ENCODE data around the gene BTBD1.
A peak's percentile ranks its signal among the peaks of the same experiment; 100 is the strongest.

Gene BTBD1

DNA sequence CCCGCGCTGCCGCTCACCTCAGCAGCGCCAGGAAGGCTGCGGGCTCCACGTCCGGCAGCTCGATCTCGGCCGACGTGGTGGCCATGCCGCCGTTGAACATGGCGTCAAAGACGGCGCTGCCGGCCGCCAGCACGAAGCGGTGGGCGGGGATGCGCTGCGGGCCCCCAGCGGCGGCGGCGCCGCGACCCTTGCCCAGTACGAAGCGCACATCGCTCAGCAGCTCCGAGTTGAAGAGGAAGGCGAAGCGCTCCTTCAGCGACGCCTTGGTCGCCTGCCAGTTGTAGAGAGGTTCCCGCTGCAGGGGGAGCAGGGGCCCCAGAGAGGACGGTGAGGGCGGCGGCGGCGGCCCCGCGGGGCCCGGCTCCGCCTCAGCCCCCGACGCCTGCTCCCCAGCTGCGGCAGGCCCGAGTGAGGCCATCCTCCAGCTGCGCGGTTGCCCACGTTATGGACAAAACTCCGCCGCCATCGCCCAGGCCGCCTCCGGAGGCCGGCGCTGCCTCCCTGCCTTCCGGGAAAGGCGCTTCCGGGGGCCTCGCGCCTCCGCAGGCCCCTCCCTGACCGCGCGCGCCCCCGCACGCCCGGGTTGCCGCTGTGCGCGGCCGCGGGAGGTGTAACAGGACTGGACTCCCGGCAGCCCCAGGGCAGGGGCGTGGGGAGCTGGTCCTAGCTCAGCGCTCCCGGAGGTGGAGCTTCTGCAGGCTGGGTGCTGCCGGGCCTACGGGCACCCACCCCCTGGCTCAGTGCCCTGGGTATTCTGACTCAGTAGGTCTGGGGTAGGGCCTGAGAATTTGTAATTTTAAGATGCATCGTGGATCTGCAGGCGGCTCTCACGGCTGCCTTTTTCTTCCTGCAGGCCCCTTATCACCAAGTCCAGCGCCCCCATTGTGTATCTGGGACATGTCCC, at the start of gene BTBD1:
Gene BTBD1 (minus strand): TSS at position 519 of the 904 bp plus-strand sequence. CDS start 101 bp downstream, at position 418.
- peak; percentile 35 for DNase-seq

- DNase-seq = no peak
Observed at GRCh38 chr15:83115831-83116565, 48.9 kb upstream of the BTBD1 start.

DNA sequence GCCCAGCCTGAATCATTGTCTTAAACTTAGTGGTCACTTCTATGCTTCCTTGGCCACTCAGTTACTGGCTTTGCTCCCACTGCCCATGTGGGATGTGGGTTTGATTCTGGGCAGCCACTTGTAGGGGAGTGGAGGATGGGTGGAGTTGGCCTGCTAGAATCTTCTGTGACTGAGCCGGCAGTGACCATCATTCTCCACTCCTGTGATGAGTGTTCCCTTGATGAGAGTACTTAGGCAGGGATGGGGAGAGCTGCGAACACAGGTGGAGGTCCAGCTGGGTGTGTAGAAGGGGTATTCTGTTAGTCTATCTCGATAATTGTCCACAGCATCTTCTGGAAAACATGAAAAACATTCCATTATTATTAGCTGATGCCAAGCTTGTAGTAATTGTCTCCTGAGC, 48.4 kb upstream of the BTBD1 start:
- DNase-seq = no peak

DNA sequence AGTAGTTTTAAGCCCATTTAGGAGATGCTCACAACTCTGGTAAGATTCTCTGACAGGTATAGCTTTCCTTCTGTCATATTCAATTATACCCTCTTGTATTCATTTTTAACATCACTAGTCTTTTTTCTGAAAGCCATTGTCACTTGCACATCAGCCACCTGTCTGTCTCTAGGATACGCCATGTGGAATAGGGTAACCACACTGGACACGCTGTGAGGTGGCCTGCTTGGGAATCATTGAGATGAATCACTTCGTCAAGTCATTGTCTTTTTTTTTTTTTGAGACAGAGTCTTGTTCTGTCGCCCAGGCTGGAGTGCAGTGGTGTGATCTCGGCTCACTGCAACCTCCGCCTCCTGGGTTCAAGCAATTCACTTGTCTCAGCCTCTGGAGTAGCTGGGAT, 47.8 kb upstream of the BTBD1 start:
- DNase-seq = no peak

DNA sequence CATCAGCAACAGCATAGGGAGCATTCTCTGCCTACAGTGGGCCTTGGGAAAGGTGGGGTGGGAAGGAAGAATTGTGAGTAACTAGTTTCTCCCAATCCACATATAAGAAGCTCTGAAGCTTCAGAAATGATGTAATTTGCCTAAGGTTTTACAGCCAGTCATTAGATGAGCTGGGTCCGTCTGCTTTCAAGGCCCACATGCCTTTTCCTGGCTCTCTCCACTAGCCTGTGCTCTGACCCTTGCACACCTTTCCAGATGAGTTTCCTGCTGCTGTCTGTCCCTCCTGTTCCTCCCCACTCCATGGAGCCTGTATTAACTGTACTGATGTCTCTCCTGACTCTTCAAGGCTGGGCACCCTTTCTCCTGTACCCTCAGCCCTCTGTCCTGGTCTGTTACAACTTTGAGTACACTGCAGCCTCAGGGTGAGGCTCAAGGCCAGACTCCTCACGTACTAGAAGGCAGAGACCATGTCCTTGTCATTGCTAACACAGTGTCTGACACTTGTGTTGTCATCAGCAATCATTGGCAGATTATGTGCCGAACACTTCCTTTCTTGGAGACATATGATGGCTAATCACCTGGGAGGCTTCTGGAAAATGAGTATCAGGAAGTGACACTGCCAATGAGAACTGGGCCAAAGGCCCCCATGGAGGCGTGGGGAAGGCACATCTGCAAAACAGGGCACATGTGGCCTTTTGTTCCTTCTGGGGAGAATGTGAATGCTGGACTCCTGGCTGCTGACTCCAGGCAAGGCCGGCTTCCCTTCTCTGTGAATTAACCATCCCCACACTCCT, 47.0 kb upstream of the BTBD1 start:
- DNase-seq = no peak

DNA sequence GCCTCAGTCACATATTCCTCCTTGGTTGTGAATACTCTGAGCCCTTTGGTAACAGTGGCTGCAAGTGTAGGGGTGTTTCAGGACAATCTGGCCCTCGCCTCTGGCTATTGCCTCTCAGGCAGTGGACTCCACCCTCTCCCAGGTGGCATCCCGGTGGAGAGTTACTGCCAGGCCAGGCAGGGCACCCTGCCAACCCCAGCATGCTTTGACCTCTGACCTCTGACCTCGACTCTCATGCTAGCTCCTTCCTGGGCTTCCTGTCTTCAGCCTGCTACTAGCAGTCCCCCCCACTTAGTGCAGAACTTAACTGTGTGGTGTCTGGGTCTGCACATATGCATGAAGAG, 45.9 kb upstream of the BTBD1 start:
- DNase-seq = no peak

DNA sequence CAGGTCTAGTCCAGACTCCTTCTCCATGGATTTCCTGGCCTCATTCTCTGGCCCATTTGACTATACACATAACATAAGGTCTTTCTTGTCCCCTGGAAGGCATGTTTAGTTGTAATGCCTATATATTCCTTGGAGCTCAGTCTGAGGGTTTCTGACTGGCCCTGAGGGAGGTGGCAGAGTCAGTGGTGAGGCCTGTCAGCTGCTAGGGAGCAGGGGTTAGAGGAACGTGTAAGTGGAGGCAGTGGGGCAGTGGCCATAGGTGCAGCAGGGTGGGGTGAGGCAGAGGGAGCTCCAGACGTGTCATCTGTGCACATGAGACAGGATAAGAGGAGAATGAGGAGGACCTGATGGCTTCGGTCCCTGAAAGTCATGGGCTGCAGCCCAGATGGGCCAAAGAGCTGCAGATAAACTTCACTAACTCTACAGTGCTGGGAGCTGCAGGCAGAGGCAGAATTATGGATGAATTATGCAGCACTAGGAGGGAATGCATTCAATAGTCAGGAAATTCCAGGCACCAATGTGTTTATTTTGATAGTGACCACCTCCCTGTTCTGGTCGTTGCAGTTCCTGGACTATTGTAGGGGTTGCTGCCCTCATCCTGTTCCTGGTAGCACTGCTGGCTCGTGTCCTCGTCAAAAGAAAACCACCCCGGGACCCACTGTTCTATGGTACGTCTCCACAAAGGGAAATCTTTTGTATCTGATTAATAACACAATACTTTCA, 45.3 kb upstream of the BTBD1 start:
- DNase-seq = no peak

DNA sequence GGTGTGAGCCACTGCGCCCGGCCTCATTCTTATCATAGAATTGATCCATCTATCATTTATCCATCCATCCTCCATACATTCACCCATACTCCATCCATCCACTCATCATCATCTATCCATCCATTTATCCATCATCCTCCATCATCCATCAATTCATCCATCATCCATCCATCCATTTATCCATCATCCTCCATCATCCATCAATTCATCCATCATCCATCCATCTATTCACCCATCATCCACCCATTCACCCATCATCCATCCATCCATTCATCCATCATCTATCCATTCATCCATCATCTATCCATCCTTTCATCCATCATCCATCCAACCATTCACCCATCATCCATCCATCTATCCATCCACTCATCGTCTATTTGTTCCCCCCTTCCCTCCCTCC, 44.1 kb upstream of the BTBD1 start:
- DNase-seq = no peak

DNA sequence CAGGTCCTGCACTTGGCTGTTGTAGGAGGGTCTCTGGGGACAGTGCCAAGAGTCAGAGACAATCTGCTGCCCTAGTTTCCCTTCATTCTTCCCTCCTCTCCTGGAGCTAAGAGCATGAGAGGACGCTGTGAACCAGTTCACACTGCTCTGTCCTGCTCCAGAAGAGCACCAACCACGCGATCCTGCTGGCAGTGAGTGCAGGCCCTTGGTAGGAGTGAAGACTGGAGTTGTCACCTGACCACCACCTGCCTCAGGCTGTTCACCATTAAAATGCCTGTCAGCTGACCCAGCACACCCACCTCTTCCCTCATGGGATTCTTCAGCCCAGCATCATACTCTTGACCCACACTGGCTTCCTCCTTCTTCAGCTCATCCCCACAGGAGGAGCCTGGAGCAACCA, 43.3 kb upstream of the BTBD1 start:
- peak; percentile 27 for DNase-seq

DNA sequence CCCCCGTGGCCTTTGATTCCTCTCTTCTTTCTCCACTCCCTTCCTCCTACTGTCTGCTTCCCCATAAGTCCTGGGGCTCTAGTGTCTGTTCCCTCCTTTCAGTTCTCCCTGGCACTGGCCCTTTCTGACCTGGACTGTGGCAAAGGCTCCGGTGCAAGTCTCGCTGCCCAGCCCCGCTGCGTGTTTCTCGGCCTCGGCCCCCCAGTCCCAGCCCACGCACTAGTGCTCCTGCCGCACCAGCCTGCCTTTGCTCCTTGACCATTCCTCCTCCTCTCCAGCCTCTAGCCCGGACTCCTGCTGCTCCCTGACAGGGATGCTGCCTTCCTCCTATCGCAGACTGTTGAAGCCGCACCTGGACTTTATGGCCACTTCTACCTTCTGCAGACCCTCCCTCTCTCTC, 42.5 kb upstream of the BTBD1 start:
- no peak for DNase-seq

DNA sequence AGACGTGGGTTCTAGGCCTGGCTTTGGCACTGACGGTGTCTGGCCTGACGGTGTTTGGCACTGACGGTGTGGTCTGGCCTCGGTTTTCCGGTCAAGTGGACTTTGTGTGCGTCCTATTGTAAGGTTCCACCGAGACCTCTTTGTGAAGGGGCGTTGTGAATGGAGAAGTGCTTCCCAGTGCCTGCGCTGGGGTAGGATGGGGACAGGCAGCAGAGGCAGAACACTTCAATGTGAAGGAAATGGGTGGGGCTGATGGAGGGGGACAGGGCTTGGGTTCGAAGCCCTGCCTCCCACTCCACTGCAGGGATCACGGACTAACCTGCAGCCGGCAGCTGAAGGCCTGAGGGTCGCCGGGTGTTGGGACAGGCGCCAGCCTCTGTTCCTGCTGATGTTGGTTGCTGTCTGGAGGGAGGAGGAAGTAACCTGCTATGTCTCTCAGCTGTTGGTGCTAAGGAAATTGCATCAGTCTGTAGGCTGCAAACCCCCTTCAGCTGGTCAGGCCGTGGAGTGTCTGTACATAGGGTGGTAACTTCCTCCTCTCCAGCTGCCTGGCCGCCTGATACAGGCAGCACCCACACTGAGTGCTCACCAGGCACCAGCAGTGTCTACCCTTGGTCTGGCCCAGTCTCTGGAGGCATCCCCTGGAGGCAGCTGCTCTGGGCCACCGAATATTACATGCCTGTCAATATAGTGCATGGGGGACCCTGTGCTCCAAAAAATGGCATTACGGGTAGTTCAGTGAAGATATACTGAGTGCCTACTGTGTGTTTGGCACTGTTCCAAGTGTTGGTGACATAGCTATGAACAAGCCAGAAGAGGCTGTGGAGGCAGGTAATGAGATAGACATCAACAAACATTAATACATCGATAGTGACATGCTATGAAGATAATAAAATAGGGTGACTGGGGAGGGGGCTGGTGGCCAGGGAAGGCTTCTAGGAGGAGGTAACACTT, 41.5 kb upstream of the BTBD1 start:
- DNase-seq = peak; percentile 23

DNA sequence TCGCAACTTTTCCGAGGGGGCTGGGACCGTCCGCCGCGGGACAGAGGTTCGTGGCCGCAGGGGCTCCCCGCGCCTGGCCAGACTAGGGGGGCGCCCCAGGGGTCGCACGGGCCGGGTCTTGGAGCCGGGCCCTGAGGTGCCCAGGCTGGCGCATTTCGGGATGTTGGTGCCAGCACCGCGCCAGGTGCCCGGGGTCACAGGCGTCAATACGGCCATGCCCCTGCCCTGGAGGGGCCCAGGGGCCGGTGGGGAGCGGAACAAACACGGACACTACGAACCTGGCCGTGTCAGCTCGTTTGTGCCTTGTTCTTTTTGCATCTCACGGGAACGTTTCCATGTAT, 40.8 kb upstream of the BTBD1 start:
- DNase-seq = no peak

DNA sequence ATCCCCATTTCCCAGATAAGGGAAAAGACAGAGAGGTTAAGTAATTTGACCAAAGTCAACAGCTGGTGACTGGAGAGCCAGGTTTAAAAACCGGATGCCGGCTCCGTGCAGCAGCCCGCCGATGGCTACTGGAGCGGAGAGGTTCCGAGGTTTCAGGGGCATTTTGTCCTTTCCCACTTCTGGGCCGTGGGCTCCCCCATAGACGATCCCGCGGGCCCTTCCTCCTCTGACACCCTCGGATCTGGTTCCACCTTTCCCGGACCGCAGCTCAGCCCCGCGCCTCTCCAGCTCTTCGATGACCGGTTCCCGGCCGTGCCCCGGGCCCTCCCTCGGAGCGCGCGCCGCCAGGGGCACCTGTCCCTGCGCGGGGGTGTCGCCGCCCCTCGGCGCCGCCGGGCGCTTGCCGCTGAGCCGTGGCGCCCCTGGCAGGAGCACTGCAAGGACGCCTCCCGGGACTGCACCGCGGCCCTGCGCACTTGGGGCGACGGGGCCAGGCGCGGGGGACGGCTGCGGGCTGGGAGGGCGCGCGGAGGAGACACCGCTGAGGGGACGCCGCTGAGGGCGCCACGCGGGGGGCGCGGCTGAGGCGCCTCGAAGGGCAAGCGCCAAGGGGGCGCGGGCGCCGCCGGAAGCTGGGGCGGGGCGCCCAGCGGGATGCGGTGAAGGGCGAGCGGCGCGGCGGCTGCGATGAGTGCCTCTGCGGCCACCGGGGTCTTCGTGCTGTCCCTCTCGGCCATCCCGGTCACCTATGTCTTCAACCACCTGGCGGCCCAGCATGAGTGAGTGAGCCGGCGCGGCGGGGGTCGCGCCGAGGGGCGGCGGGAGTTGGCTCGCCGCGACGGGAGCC, 40.2 kb upstream of the BTBD1 start, which contains the start of gene TM6SF1:
Gene TM6SF1 (plus strand): TSS at position 652 of the 847 bp plus-strand sequence. CDS start 36 bp downstream, at position 688.
- DNase-seq = peak; percentile 8

DNA sequence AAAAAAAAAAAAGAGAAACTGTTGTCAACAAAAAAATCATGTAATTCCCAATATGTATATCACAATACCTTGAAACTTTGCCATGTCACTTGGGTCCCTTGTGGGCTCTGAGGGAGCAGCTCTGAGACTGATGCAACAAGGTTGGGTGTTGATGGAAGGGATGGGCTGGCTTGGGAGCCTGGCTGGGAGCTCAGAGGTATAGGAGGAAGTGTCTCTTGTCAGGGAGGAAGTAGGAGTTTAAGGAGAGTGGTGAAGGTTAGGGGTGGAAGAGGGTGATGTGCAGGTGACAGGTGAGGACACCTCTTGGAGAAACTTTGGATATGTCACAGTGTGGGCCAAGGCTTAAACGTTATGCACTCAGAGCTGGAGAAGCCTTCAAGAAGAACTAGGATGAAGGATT, 38.4 kb upstream of the BTBD1 start:
- no peak for DNase-seq

DNA sequence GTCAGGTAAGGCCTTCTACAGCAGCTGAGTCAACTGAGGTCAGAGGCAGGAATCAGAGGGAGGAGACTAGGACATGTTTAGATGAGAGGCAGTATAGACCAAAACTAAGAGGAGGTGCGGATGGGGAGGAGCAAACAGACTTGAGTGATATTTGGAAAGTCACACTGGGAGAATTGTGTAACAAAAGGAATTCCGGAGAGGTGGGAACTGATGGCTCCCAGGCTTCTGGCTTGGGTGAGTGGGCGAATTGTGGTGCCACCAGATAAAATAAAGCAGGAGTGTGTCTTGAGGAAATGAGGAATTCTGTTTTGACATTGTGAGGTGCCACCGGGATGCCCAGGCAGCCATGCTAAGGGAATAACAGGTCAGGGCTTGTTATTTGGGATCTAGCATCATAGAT, 37.1 kb upstream of the BTBD1 start:
- DNase-seq = no peak

DNA sequence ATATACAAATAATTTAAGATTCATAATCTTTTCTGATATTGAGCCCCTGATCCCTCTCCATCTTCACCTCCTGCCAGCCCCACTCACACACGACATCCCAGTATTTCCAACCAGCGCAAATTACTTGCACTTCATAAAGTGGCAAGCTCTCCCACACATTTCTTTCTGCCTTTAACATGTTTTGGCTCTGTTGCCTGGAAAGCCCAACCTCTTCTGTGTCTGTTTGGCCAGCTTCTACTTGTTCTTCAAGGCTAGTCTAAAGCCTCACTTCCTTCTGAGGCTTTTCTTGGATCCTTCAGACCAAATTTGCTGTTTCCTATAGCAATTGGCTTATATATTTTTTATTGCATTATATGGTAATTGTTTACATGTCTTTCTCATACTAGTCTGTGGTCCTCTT, 35.3 kb upstream of the BTBD1 start:
- DNase-seq = no peak

DNA sequence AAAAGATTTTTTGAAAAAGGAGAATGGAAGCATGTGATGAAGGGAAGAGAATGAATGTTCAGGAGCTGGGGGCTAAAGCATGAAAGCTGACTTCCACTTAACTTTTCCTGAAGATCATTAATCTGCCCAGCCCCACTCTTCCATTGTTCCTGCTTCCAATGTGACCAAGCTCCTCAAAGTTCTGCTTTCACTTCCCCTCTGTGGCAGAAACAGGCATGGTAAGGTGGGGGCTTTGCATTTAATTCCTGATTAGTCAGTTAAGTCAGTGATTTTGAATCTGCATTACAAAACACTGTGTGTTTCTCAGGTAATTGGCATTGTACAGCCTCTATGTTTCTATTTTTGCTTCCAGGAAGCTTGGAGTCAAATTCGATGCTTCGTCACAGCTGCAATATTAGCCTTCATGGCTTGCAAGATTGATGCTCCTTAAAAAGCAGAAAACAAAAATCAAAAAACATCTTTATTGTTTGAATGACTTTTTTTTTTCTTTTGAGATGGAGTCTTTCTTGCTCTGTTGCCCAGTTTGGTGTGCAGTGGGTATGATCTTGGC, 33.1 kb upstream of the BTBD1 start:
- no peak for DNase-seq

DNA sequence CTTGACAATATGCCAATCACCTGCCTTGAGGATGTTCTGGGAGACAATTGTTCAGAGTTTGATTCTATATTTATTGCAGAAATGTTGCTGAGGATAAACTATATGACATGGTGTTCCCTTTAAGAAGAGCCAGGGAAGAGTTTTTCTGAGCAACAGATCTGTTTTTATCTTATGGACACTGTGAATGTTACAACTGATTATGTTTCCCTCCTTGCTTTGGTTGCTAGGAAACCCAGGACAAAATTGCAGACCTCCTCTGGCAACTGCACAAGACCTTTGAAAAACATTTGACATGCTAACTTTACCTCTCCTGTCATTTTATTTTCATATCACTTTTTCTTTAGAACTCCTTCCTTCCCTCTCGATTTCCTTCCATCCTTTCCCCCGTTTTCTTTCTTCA, 32.2 kb upstream of the BTBD1 start:
- no peak for DNase-seq

DNA sequence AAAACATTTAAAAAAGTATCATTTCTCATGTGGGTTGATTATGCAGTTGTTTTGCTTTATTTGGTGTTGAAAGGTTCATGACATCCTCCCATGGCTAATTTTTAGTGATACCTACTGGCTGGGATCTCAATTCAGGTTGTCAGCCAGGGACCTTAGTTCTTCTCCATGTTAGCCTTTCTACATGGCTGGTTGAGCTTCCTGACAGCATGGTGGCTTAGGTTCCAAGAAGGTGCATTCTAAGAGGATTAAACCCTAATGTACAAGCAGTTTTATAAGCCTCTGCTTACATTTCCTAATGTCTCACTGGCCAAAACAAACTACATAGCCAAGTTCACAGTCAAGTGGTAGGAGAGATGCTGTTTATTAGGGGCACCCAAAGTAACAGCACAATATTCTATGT, 31.0 kb upstream of the BTBD1 start:
- DNase-seq = no peak

GRCh38 chr15:83094583-83094982, 27.5 kb upstream of the BTBD1 start:
- peak; percentile 48 for DNase-seq

All from DMS79 treated with DMSO at 0.1 percent for 48 hours (cell line).